ENCODE data around the gene MSH5. TPM values are rescaled to one million over a fixed set of nuclear protein-coding genes. Genes with fewer than 3 reads are reported as not detected.
A peak's percentile ranks its signal among the peaks of the same experiment; 100 is the strongest.

The MSH5 gene
- total and polyA plus RNA-seq, 2 experiments from 2014 or later = 12.1 to 23.9 TPM

- ATAC-seq (no peak), DNase-seq (ENCODE audit: low spot score) (no peak)
- Mint-ChIP-seq H3K27ac (no peak overlapping the region), H3K36me3 (ENCODE audit: low read depth) (peaks cover 51% of the 10 kb centered on the region), H3K4me3 (peak overlapping the region; percentile 10; the same call in 1 of the 3 replicates), H3K4me1 (peaks cover 9% of the 10 kb centered on the region), H3K27me3 (ENCODE audit: insufficient read depth, low read depth, poor library complexity) (peaks cover 15% of the 10 kb centered on the region), H3K9me3 (no peaks in the 10 kb centered on the region)
- no peak overlapping the region for H2AFZ ChIP-seq
- H3K4me2 ChIP-seq = no peak overlapping the region
- H3K27ac ChIP-seq (ENCODE audit: low read depth) = peak overlapping the region; percentile 6; the same call in 1 of the 2 replicates
- peaks cover 18% of the 10 kb centered on the region for H3K36me3 ChIP-seq (ENCODE audit: insufficient read depth)
- H3F3A ChIP-seq (replicated peaks; ENCODE audit: low read depth) = peaks cover 26% of the 10 kb centered on the region
- H3K4me3 ChIP-seq = no peak overlapping the region
- no peaks in the 10 kb centered on the region; the same call in 1 of the 2 replicates for H3K4me1 ChIP-seq (ENCODE audit: insufficient read depth)
- H3K9me2 ChIP-seq (ENCODE audit: insufficient read depth) = no peaks in the 10 kb centered on the region
- peaks cover 22% of the 10 kb centered on the region for H3K79me2 ChIP-seq (replicated peaks; ENCODE audit: insufficient read depth)
- no peaks in the 10 kb centered on the region for H3K27me3 ChIP-seq (ENCODE audit: insufficient read depth)
- TF ChIP-seq POLR2AphosphoS5 (IDR thresholded peaks at IDR 0.05; ENCODE audit: low read depth) = no peak
- no peak for TF ChIP-seq ETS1 (IDR thresholded peaks at IDR 0.05)
- no peak for TF ChIP-seq REST (IDR thresholded peaks at IDR 0.05; ENCODE audit: unreplicated experiment)
- TF ChIP-seq ZNF462 (CRISPR knock-in tag; IDR thresholded peaks at IDR 0.05) = no peak
- no peak for TF ChIP-seq CREB1 (CRISPR knock-in tag; IDR thresholded peaks at IDR 0.05; ENCODE audit: low read depth)
- TF ChIP-seq ZNF331 (CRISPR knock-in tag; IDR thresholded peaks at IDR 0.05; ENCODE audit: low read depth) = no peak
- no peak for TF ChIP-seq CTCF (conservative IDR thresholded peaks at IDR 0.05; ENCODE audit: low read depth in 2 of 2)
- TF ChIP-seq NANOG (IDR thresholded peaks at IDR 0.05; ENCODE audit: borderline replicate concordance) = no peak
- no peak for TF ChIP-seq STAT1 (IDR thresholded peaks at IDR 0.05; ENCODE audit: unreplicated experiment)
- no peak for TF ChIP-seq EZH2 (IDR thresholded peaks at IDR 0.05; ENCODE audit: low read depth, unreplicated experiment)
- TF ChIP-seq EZH2phosphoT487 (IDR thresholded peaks at IDR 0.05; ENCODE audit: unreplicated experiment) = no peak
- TF ChIP-seq JUNB (IDR thresholded peaks at IDR 0.05; ENCODE audit: unreplicated experiment) = no peak
- no peak for TF ChIP-seq ZNF114 (CRISPR knock-in tag; IDR thresholded peaks at IDR 0.05)
- H4K20me1 ChIP-seq (replicated peaks; ENCODE audit: insufficient read depth) = peaks cover 5% of the 10 kb centered on the region; the same call in 1 of the 2 replicates
Observed at GRCh38 chr6:31792761-31793171, 53.0 kb downstream of the MSH5 start.
